CD4-positive, CD25-positive, alpha-beta regulatory T cell (primary cell): ENCODE data around the gene DCTN1. TPM values are rescaled to one million over a fixed set of nuclear protein-coding genes. Genes with fewer than 3 reads are reported as not detected.
"Not testable (repeated sequence)": the region's sequence is repeated elsewhere in the genome, so short reads cannot be mapped to it uniquely, and the experiment has no call there.

Source experiments
- ATAC-seq, 2 donors: fragments of 150-1000 bp; cut with Tn5 transposase; one replicate each; pipeline ENCODE4 v1.10.0; 2021; ENCODE audit warnings: low read depth in 2 of 2, moderate number of reproducible peaks in 2 of 2, moderate library complexity in 1 of 2
- DNase-seq, 3 donors: peaks; one replicate each; pipeline versions ENCODE4 v3.0.0 to v3.0.0-alpha.2; 2012 to 2022; ENCODE audit warnings: mixed read lengths in 1 of 3
- H3K27ac ChIP-seq: one replicate; pipeline ENCODE4 v1.7.0; 2013; ENCODE audit warnings: mild to moderate bottlenecking, low read length; ENCODE audit not compliant: insufficient read depth, poor library complexity, severe bottlenecking
- H3K27me3 ChIP-seq: one replicate; pipeline ENCODE4 v1.7.0; 2013; ENCODE audit warnings: low read length; ENCODE audit not compliant: control insufficient read depth, insufficient read depth
- H3K36me3 ChIP-seq: one replicate; pipeline ENCODE4 v1.7.0; 2013; ENCODE audit warnings: mild to moderate bottlenecking, low read length, moderate library complexity; ENCODE audit not compliant: control insufficient read depth, insufficient read depth
- H3K4me1 ChIP-seq: 2 replicates; pipeline ENCODE4 v1.7.0; 2013; ENCODE audit warnings: mild to moderate bottlenecking, low read length; ENCODE audit not compliant: insufficient read depth, control insufficient read depth, poor library complexity, severe bottlenecking
- H3K4me3 ChIP-seq: one replicate; pipeline ENCODE4 v1.7.0; 2013; ENCODE audit warnings: low read depth, mild to moderate bottlenecking, low read length, moderate library complexity
- H3K9me3 ChIP-seq, 2 experiments: 1 replicate in 1 of 2; 2 replicates in 1 of 2; pipeline ENCODE4 v1.7.0; 2013; ENCODE audit warnings: low read length in 2 of 2, mild to moderate bottlenecking in 1 of 2, moderate library complexity in 1 of 2; ENCODE audit not compliant: control insufficient read depth in 2 of 2
- H3K27ac Mint-ChIP-seq, 3 donors: one replicate each; pipeline ENCODE4 v1.8.0; 2020 to 2022; ENCODE audit warnings: mild to moderate bottlenecking in 3 of 3, mixed read lengths in 3 of 3, moderate library complexity in 2 of 3
- H3K27me3 Mint-ChIP-seq: one replicate; pipeline ENCODE4 v1.8.0; 2022; ENCODE audit warnings: mild to moderate bottlenecking, mixed read lengths
- H3K36me3 Mint-ChIP-seq: one replicate; pipeline ENCODE4 v1.8.0; 2020; ENCODE audit warnings: mixed read lengths
- H3K4me1 Mint-ChIP-seq, 4 donors: one replicate each; pipeline ENCODE4 v1.8.0; 2020 to 2022; ENCODE audit warnings: mixed read lengths in 4 of 4, mild to moderate bottlenecking in 1 of 4
- H3K4me3 Mint-ChIP-seq, 4 donors: one replicate each; pipeline ENCODE4 v1.8.0; 2020 to 2022; ENCODE audit warnings: mild to moderate bottlenecking in 4 of 4, mixed read lengths in 4 of 4, moderate library complexity in 3 of 4
- H3K9me3 Mint-ChIP-seq, 7 donors: one replicate each; pipeline ENCODE4 v1.8.0; 2020 to 2022; ENCODE audit warnings: mixed read lengths in 7 of 7, mild to moderate bottlenecking in 3 of 7, moderate library complexity in 2 of 7
- polyA plus RNA-seq, 4 donors: library from polyadenylated mRNA; unstranded; fragments of 300-500 nt; fragmentation: Illumina TruSeq; gene quantifications; one replicate each; pipeline ENCODE4 v1.2.3, GENCODE V29; 2021
- total RNA-seq: library from RNA; stranded (reverse); gene quantifications from one replicate; pipeline ENCODE4 v1.2.3, GENCODE V29; 2022

DCTN1 gene
- total and polyA plus RNA-seq, 5 donors from 2014 or later: 42.9 to 83.5 (median 48.0) TPM

GRCh38 chr2:74423231-74424095 lies 43.4 kb upstream of the DCTN1 start:
- H3K27me3 Mint-ChIP-seq: peaks cover 14% of the 10 kb centered on the region
- peak overlapping the region in 2 of 3 donors; percentile 99 for H3K27ac Mint-ChIP-seq
- no peaks in the 10 kb centered on the region for H3K9me3 Mint-ChIP-seq
- H3K36me3 ChIP-seq: peaks cover 5% of the 10 kb centered on the region
- peaks cover 6 to 28% (median 15%) of the 10 kb centered on the region in 4 donors for H3K4me1 Mint-ChIP-seq
- no peaks in the 10 kb centered on the region for H3K9me3 ChIP-seq
- peaks cover 9% of the 10 kb centered on the region for H3K36me3 Mint-ChIP-seq
- DNase-seq (no peak), ATAC-seq (no peak)
- H3K4me1 ChIP-seq: peaks cover 13% of the 10 kb centered on the region
- H3K4me3 Mint-ChIP-seq: peak overlapping the region; percentile 88 to 99 (median 98)
- no peak overlapping the region for H3K4me3 ChIP-seq
- H3K27me3 ChIP-seq: no peaks in the 10 kb centered on the region
- H3K27ac ChIP-seq: no peak overlapping the region

DNA sequence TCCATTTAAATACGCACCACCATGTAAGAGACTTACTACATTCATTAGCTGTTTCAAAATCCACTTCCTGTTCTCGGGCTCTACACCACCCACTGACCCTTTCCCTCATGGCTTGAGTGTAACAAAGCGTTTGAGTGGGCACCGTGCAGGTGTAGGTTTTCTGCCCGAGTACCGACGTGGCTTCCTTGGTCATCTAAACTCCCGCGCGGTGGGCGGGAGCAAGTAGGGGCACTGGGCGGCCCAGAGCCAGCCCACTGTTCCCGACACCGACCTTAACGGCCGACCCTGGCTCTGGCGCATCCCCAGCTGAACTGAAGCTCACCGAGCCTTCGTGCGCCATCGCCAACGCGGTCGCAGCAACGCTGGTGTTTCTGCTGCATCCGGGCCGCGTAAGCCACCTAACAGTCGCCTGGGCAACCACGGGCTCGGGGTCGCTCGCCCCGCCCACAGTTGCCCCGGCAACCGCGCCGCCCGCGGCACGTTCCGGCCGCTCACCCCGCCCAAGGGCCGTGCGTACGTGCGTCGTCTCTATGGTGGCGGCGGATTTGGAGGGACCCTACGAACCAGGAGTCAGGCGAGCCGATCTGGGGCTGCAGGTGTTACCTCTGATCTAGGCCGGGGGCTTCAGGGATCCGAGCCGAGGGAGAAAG lies 41.2 kb upstream of the DCTN1 start, which contains the start of the genes C2orf81 and WDR54:
C2orf81 (minus strand) TSS at position 399 of the 650 bp plus-strand sequence; CDS start at position 340, 59 bp downstream.
WDR54 (plus strand) TSS at position 510 of the 650 bp plus-strand sequence. CDS start 424 bp downstream, outside the sequence.
- Histone ChIP-seq H3K4me3 (peak within 1 kb of the TSS; percentile 86), H3K36me3 (peaks cover 5% of the 10 kb centered on the region), H3K27ac (peak within 1 kb of the TSS; percentile 94), H3K9me3 (no peaks in the 10 kb centered on the region), H3K4me1 (peaks cover 13% of the 10 kb centered on the region), H3K27me3 (no peaks in the 10 kb centered on the region)
- peaks cover 6% of the 10 kb centered on the region for H3K36me3 Mint-ChIP-seq
- DNase-seq (peak; percentile 87 to 97 (median 95)), ATAC-seq (peak; percentile 94 to 97)
- H3K4me1 Mint-ChIP-seq: peaks cover 6 to 31% (median 15%) of the 10 kb centered on the region in 4 donors
- peaks cover 11% of the 10 kb centered on the region for H3K27me3 Mint-ChIP-seq
- peak within 1 kb of the TSS; percentile 96 to 99 (median 99) for H3K27ac Mint-ChIP-seq
- H3K9me3 Mint-ChIP-seq: no peaks in the 10 kb centered on the region
- peak within 1 kb of the TSS; percentile 88 to 99 (median 98) for H3K4me3 Mint-ChIP-seq

DNA sequence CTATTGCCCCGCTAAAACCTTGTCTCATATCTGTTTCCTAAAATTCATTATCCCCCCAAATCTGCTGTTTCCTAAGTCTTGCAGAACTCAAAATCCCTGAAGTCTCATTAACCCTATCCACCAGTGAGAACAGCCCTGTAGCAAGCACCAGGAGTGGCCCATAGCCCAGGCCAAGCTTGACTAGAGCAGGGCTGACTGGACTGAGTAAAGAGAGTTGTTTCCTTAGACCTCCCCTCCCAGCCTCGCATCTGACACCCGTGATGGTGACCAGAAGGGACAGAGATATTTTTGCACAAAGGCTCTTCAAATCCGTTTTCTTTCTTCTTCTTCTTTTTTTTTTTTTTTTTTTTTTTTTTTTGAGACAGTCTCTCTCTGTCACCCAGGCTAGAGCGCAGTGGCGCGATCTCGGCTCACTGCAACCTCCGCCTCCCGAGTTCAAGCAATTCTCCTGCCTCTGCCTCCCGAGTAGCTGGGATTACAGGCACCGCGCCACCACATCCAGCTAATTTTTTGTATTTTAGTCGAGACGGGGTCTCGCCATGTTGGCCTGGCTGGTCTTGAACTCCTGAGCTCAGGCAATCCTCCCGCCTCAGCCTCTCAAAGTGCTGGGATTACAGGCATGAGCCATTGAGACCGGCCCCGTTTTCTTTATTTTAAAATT lies 40.5 kb upstream of the DCTN1 start:
- H3K9me3 Mint-ChIP-seq, DNase-seq, H3K36me3 ChIP-seq, H3K9me3 ChIP-seq, H3K27me3 ChIP-seq, H3K36me3 Mint-ChIP-seq, ATAC-seq: not testable (repeated sequence)
- Mint-ChIP-seq H3K27me3 (peaks cover 18% of the 10 kb centered on the region), H3K4me1 (peaks cover 6 to 33% (median 15%) of the 10 kb centered on the region in 4 donors), H3K4me3 (peak overlapping the region; percentile 88 to 99 (median 98)), H3K27ac (peak overlapping the region; percentile 32 to 99 (median 94))
- Histone ChIP-seq H3K27ac (peak overlapping the region; percentile 94), H3K4me3 (peak overlapping the region; percentile 86), H3K4me1 (peaks cover 13% of the 10 kb centered on the region)

DNA sequence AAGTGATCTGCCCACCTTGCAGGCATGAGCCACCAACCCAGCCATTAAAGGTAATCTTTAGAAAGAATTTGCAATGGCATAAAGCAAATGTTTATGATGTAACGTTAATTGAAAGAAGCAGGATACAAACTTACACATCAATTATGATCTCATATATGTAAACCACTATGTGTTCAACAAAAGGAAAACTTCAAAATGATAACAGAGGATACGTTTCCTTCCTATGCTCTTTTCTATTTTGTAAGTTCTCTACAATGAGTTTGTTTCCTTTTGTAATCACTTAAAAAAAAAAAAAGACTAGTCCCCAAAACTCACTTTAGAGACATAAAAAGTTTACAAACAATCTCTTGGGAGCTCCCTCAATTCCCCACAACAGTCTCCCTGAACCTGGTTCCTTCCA lies 39.9 kb upstream of the DCTN1 start:
- ATAC-seq (no peak), DNase-seq (peak in 1 of 3 donors; percentile 26)
- Mint-ChIP-seq H3K27ac (peak overlapping the region in 2 of 3 donors; percentile 85 to 99), H3K9me3 (no peaks in the 10 kb centered on the region), H3K27me3 (peaks cover 18% of the 10 kb centered on the region), H3K4me1 (peaks cover 6 to 37% (median 15%) of the 10 kb centered on the region in 4 donors), H3K36me3 (no peaks in the 10 kb centered on the region), H3K4me3 (peak overlapping the region; percentile 70 to 94 (median 85))
- Histone ChIP-seq H3K27me3 (no peaks in the 10 kb centered on the region), H3K9me3 (no peaks in the 10 kb centered on the region), H3K36me3 (no peaks in the 10 kb centered on the region), H3K4me1 (peaks cover 18% of the 10 kb centered on the region), H3K4me3 (no peak overlapping the region), H3K27ac (peak overlapping the region; percentile 47)

- H3K9me3 Mint-ChIP-seq: no peaks in the 10 kb centered on the region
- H3K27ac ChIP-seq: no peak overlapping the region
- H3K36me3 ChIP-seq: no peaks in the 10 kb centered on the region
- no peaks in the 10 kb centered on the region for H3K9me3 ChIP-seq
- no peak for ATAC-seq
- peaks cover 18% of the 10 kb centered on the region for H3K27me3 Mint-ChIP-seq
- H3K4me3 Mint-ChIP-seq: peak overlapping the region in 2 of 4 donors; percentile 25 to 73
- H3K27ac Mint-ChIP-seq: no peak overlapping the region
- H3K4me3 ChIP-seq: no peak overlapping the region
- DNase-seq: no peak
- no peaks in the 10 kb centered on the region for H3K27me3 ChIP-seq
- no peaks in the 10 kb centered on the region for H3K36me3 Mint-ChIP-seq
- H3K4me1 Mint-ChIP-seq: peaks cover 6 to 37% (median 15%) of the 10 kb centered on the region in 4 donors
- peaks cover 24% of the 10 kb centered on the region for H3K4me1 ChIP-seq
These were observed 39.2 kb upstream of the DCTN1 start for GRCh38 chr2:74419345-74419744.

DNA sequence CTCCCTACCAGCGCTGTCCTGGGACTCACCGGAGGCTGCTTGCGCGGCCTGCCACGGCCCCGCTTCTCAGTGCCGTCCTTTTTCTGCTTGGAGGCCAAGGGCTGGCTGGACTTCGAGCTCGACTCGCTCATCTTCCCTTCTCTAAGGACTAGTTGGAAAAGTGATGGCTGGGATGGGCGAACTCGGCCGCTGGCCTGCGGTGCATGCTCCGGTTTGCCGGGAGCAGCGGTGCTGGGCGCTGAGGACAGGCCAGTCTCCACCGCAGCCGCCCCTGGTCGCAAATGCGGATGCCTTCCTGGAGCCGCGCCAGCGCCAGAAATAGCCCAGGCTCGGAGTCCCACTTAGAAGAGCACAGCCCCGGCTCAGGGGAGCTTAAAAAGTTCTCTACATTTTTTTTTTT lies 38.2 kb upstream of the DCTN1 start:
- H3K9me3 ChIP-seq: no peaks in the 10 kb centered on the region
- no peaks in the 10 kb centered on the region for H3K36me3 Mint-ChIP-seq
- peaks cover 24% of the 10 kb centered on the region for H3K4me1 ChIP-seq
- peak overlapping the region in 1 of 3 donors; percentile 62 for H3K27ac Mint-ChIP-seq
- no peaks in the 10 kb centered on the region for H3K27me3 ChIP-seq
- H3K4me1 Mint-ChIP-seq: peaks cover 6 to 44% (median 16%) of the 10 kb centered on the region in 4 donors
- no peak overlapping the region for H3K4me3 ChIP-seq
- ATAC-seq (no peak), DNase-seq (no peak)
- H3K9me3 Mint-ChIP-seq: no peaks in the 10 kb centered on the region
- H3K27ac ChIP-seq: no peak overlapping the region
- no peaks in the 10 kb centered on the region for H3K36me3 ChIP-seq
- H3K4me3 Mint-ChIP-seq: no peak overlapping the region
- H3K27me3 Mint-ChIP-seq: peaks cover 20% of the 10 kb centered on the region

- DNase-seq (no peak), ATAC-seq (no peak)
- Mint-ChIP-seq H3K27ac (no peak overlapping the region), H3K36me3 (no peaks in the 10 kb centered on the region), H3K9me3 (no peaks in the 10 kb centered on the region), H3K27me3 (peaks cover 24% of the 10 kb centered on the region), H3K4me3 (peak overlapping the region in 1 of 4 donors; percentile 75), H3K4me1 (peaks cover 6 to 44% (median 16%) of the 10 kb centered on the region in 4 donors)
- Histone ChIP-seq H3K9me3 (no peaks in the 10 kb centered on the region), H3K27ac (no peak overlapping the region), H3K4me1 (peaks cover 24% of the 10 kb centered on the region), H3K36me3 (no peaks in the 10 kb centered on the region), H3K4me3 (no peak overlapping the region), H3K27me3 (no peaks in the 10 kb centered on the region)
These were observed 37.7 kb upstream of the DCTN1 start for GRCh38 chr2:74417763-74418162.
